WI38 (cell line): ENCODE measurements around the gene H2BK1.
A peak's percentile ranks its signal among the peaks of the same experiment; 100 is the strongest.

Experiments
- H3K4me3 ChIP-seq: 2 replicates; pipeline ENCODE4 v1.5.1; 2011; ENCODE audit warnings: low read depth, mild to moderate bottlenecking, control low read depth, low read length
- TF ChIP-seq, protein P1 (sequence below): IDR thresholded peaks from 2 replicates; pipeline ENCODE4 v1.5.1; 2012; ENCODE audit warnings: low read depth, mild to moderate bottlenecking, control low read depth, low read length

The H2BK1 gene

DNA sequence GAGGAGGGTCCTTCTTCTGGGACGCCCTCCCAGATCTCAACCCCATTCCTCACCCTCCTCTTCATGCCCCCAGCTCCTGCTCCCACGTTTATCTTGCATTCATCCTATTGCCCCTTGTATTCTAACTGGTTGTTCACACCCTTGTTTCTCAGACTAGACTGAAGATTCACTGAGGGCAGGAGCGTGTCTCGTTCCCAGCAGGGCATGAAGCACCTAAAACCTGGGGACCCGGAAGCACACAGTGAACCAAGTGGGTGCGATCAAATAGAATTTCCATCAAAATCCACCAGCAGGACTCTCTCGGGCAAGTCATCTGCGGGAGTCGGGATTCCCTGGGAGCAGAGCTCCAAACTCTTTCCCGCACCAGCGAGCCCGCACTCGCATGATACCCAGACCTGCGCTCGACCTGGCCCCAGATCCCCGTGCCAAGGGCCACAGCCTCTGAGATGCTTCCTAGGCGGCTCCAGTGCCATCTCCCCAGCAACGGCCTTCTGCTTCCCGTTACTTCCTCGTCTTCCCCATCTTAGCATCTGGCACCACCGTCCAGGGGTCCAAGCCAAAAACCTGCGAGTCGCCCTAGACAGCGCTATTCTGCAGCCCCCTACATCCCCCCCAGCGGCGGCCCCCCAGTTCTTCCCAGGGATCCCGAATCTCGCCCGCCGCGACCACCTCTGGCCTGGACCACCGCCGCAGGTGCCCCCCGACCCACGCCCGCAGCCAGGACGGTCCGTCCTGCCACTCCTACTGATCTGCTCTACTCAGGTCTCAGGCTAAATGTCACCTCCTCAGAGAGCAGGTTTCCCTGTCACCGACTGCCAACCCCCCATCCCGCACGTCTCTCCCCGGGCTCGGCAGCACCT lies 36.7 kb downstream of the H2BK1 start:
- no peak overlapping the region for H3K4me3 ChIP-seq
- TF ChIP-seq, protein P1, sequence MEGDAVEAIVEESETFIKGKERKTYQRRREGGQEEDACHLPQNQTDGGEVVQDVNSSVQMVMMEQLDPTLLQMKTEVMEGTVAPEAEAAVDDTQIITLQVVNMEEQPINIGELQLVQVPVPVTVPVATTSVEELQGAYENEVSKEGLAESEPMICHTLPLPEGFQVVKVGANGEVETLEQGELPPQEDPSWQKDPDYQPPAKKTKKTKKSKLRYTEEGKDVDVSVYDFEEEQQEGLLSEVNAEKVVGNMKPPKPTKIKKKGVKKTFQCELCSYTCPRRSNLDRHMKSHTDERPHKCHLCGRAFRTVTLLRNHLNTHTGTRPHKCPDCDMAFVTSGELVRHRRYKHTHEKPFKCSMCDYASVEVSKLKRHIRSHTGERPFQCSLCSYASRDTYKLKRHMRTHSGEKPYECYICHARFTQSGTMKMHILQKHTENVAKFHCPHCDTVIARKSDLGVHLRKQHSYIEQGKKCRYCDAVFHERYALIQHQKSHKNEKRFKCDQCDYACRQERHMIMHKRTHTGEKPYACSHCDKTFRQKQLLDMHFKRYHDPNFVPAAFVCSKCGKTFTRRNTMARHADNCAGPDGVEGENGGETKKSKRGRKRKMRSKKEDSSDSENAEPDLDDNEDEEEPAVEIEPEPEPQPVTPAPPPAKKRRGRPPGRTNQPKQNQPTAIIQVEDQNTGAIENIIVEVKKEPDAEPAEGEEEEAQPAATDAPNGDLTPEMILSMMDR = no peak

DNA sequence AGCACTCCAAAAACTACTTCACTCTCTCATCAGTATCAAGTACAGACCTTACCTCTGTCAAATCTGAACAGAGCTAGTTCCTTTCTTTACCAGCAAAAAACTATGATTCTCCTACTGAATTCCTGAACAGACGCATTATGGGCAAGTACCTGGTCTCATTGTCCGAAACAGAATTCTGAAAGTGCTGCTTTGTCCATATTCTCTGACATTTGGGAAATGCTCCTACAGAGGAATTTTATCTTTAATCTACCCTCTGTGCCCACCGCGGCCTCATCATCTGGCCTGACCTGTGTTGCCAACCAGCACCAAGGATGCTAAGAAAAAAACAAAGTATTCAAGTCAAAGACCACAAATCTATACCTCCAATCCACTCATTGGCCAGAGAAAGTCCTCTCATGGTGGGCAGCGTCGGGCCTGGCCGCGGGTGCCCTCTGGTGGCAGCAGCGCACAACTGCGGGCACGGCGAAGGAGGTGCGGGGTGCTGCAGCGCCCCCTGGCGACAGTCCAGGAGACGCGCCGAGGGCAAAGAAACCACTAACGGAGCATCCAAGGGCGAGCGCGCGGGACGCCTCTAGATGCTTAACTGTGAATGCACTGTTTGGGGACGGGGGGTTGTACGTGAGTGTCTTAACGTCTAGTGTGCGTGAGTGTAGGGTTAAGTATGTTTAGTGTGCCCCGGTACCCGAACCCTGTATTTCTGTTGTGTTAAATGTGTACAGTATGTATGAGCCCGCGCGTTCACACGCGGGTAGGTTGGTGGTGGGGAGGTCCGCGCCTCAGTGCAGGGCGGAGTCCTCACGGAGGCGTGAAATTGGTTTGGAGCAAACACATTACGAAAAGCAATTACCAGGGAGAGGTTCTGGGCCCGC lies 37.8 kb downstream of the H2BK1 start:
- no peak overlapping the region for H3K4me3 ChIP-seq
- TF ChIP-seq, protein P1 = peak; percentile 100

DNA sequence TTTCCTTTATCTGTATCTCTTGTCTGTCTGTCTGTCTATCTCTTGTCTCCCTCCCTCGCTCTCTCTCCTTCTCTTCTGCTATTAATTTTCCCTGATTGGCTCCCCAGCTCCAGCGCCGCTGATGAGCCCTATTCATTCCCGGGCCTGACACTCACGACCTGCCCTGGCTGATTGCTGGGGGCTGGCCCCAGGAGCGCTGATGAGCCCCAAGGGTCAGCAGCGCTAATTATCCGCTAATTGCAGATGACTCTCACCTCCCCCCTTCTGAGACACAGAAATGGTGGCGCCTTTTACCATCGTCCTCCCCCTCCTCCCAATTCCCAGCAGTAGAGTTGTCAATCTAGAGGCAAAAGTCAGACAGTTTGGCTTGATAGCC lies 41.5 kb downstream of the H2BK1 start:
- TF ChIP-seq, protein P1 = no peak
- H3K4me3 ChIP-seq = no peak overlapping the region

DNA sequence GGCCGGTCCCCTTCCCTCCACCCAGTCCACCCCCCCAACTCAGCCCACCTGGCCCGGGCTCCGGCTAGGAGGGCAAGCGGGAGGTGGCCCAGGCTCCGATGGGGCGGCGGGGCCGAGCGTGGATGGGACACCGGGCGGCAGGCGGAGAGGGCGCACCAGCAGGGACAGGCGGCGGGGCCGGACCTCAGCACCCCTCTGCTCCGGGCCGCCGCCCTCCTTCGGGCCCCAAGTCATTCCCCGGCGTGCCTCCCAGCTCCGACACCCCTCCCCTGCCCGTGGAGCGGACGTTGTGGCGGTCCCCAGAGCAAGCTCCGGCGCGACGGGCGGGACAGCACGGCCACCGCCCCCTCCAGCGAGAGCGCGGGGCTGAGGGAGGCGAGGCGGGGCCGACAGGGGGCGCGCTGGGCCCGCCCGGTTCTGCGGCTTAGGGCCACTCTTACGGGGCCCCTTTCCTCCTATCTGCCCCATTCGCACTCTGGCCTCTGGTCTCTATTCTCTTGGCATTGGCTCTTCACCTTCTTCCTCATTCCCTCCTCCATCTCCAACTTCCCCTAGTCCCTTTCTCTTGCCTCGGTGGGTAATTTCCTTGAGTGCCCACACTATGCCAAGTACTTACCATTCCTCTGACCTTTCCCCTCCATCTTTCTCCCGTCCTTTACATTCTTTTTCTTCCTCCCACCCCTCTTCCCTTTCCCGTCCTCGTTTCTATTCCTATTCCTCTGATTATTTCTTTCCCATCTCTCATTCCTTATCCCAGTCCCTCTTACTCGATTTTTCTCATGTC lies 42.1 kb downstream of the H2BK1 start:
- no peak overlapping the region for H3K4me3 ChIP-seq
- TF ChIP-seq, protein P1 = peak; percentile 29; the same call in 1 of the 2 replicates

DNA sequence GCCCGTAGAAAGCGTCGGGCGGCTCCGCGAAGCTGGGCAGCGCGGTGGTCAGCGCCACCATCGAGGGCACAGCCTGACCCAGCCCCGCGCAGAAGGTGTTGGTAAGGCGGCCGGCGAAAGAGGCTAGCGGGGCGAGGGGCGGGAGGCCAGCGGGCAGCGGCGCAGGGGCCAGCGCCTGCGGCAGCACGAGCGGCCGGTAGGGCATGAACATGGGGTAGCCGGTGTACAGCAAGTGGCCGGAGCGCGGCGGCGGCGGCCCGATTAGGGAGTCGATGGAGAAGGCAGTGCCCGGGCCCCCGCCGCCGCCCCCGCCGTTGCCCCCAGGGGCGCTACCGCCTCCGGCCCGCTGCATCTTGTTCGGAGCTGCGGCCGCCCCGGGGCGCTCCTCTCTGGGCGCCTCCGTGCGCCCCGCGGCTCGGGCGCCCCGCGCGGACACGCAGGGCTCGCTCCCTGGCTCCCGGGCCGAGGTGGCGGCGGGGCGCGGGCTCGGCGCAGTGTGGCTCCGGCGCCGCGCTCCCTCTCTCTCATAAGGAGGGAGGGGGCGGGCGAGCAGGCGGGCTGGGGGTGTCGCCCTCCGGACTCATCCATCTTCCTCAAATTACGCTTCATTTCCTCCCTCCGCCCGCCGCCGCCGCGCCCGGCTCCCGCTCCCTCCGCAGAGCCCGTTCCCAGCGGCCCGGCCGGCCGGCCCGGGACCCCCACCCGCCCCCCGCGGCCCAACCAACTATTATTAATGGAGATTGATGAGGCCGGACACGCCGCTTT lies 42.9 kb downstream of the H2BK1 start, which contains the start of gene GBX1:
TSS of gene GBX1 (minus strand) at position 498 of the 765 bp plus-strand sequence. CDS start at position 352, 146 bp downstream.
- TF ChIP-seq, protein P1 = no peak
- H3K4me3 ChIP-seq = no peak within 1 kb of the TSS

DNA sequence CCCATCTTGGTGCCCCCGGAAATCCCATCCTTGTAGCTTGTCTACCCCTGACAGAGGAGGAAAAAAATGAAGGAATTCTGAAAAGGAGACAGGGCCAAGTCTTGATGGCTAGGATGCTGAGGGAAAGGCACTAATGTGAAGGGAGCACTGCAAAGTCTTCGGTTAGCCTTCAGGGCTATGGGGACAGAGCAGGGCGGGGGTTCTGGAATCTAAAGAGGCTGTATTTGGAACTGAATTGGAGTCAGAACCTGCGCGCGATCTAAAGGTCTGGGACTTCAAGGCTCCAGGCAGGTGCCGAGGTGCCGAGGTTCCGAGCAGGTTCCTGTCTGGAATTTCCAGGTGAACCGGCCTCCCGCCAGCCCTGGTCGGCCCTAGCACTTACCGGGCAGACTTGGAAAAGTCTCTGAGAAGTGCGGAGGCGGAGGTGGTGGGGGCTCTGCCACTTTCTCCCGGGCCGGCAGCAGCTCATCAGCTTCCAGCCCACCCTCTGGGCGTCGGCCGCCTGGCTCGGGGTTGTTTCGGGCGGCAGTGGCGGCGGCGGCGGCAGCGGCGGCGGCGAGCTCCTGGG lies 43.6 kb downstream of the H2BK1 start:
- H3K4me3 ChIP-seq = no peak overlapping the region
- TF ChIP-seq, protein P1 = no peak
